Measurements from ENCODE around the gene SMIM14. TPM values are rescaled to one million over a fixed set of nuclear protein-coding genes. Genes with fewer than 3 reads are reported as not detected.
"Not testable (repeated sequence)": the region's sequence is repeated elsewhere in the genome, so short reads cannot be mapped to it uniquely, and the experiment has no call there.

Gene SMIM14
- 64.1 and 73.3 TPM in 2 replicates for total RNA-seq (2014; rRNA removed; shearing (Covaris generic))

GRCh38 chr4:39638354-39639239 lies at the start of gene SMIM14:
Gene SMIM14, minus strand, starts transcription at chr4:39638865. Its CDS starts 33,720 bp downstream, at chr4:39605145.
- DNase-seq (ENCODE audit: low spot score) = peak; percentile 98

- no peak for DNase-seq (ENCODE audit: low spot score)
These were observed 48.3 kb upstream of the SMIM14 start for GRCh38 chr4:39687014-39687413.

- DNase-seq (ENCODE audit: low spot score) = no peak
These were observed 47.3 kb upstream of the SMIM14 start for GRCh38 chr4:39685990-39686389.

- DNase-seq (ENCODE audit: low spot score) = no peak
These were observed 43.5 kb upstream of the SMIM14 start for GRCh38 chr4:39682138-39682537.

GRCh38 chr4:39681003-39681402 lies 42.3 kb upstream of the SMIM14 start:
- not testable (repeated sequence) for DNase-seq (ENCODE audit: low spot score)

GRCh38 chr4:39675681-39676080 lies 37.0 kb upstream of the SMIM14 start:
- not testable (repeated sequence) for DNase-seq (ENCODE audit: low spot score)

- not testable (repeated sequence) for DNase-seq (ENCODE audit: low spot score)
These were observed 31.6 kb upstream of the SMIM14 start for GRCh38 chr4:39670296-39670695.

- no peak for DNase-seq (ENCODE audit: low spot score)
These were observed 30.2 kb upstream of the SMIM14 start for GRCh38 chr4:39668887-39669286.

GRCh38 chr4:39667706-39668105 lies 29.0 kb upstream of the SMIM14 start:
- no peak for DNase-seq (ENCODE audit: low spot score)

- no peak for DNase-seq (ENCODE audit: low spot score)
These were observed 26.4 kb upstream of the SMIM14 start for GRCh38 chr4:39664828-39665731.

- no peak for DNase-seq (ENCODE audit: low spot score)
These were observed 24.0 kb upstream of the SMIM14 start for GRCh38 chr4:39662683-39663082.

- no peak for DNase-seq (ENCODE audit: low spot score)
These were observed 22.1 kb upstream of the SMIM14 start for GRCh38 chr4:39660757-39661156.

GRCh38 chr4:39660045-39660444 lies 21.4 kb upstream of the SMIM14 start:
- no peak for DNase-seq (ENCODE audit: low spot score)

GRCh38 chr4:39658756-39659155 lies 20.1 kb upstream of the SMIM14 start:
- no peak for DNase-seq (ENCODE audit: low spot score)

GRCh38 chr4:39657465-39657864 lies 18.8 kb upstream of the SMIM14 start:
- no peak for DNase-seq (ENCODE audit: low spot score)

GRCh38 chr4:39656638-39657037 lies 18.0 kb upstream of the SMIM14 start:
- not testable (repeated sequence) for DNase-seq (ENCODE audit: low spot score)

- no peak for DNase-seq (ENCODE audit: low spot score)
These were observed 17.2 kb upstream of the SMIM14 start for GRCh38 chr4:39655876-39656275.

- no peak for DNase-seq (ENCODE audit: low spot score)
These were observed 16.5 kb upstream of the SMIM14 start for GRCh38 chr4:39655211-39655610.

GRCh38 chr4:39651586-39651985 lies 12.9 kb upstream of the SMIM14 start:
- DNase-seq (ENCODE audit: low spot score) = not testable (repeated sequence)

GRCh38 chr4:39649639-39650265 lies 11.1 kb upstream of the SMIM14 start:
- DNase-seq (ENCODE audit: low spot score) = no peak

- DNase-seq (ENCODE audit: low spot score) = no peak
These were observed 10.3 kb upstream of the SMIM14 start for GRCh38 chr4:39648827-39649558.
